HG03045 (cell line): ENCODE data around the gene NR4A1.

ENCODE experiments used
- ATAC-seq: cut with Tn5 transposase; IDR thresholded peaks from one replicate; pipeline ENCODE4 v1.9.1; 2021; ENCODE audit warnings: mild to moderate bottlenecking, moderate library complexity; ENCODE audit not compliant: unreplicated experiment

NR4A1 gene

GRCh38 chr12:52018433-52019112, 32.7 kb upstream of the NR4A1 start:
- ATAC-seq: no peak

DNA sequence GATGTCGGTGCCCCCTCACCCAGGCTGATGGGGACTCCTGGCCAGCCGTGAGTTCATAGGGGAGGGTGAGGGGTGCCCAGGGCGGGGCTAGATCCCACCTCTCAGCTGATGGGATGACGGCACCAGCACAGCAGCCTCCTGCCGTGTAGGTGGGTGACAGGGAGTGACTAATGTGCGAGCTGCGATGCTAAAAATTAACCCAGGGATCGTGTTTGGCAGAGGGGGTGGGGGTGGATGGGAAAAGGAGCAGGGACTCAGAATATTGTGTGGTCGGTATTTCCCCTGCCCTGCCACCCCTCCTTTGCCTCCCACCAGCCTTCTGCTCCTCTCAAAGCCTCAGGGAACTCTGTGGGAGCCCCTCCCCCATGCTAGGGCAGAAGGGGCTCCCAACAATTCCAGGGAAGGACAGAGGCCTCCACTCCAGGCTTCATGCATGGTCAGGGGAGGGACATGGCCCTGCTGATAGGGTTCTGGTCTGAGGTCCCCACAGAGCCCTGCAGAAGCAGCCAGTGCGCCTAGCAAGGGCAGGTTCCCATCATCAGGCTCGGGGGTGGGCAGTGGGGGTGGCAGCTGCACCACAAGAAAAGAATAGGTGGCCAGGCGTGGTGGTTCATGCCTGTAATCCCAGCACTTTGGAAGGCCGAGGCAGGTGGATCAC, 32.0 kb upstream of the NR4A1 start:
- no peak for ATAC-seq

DNA sequence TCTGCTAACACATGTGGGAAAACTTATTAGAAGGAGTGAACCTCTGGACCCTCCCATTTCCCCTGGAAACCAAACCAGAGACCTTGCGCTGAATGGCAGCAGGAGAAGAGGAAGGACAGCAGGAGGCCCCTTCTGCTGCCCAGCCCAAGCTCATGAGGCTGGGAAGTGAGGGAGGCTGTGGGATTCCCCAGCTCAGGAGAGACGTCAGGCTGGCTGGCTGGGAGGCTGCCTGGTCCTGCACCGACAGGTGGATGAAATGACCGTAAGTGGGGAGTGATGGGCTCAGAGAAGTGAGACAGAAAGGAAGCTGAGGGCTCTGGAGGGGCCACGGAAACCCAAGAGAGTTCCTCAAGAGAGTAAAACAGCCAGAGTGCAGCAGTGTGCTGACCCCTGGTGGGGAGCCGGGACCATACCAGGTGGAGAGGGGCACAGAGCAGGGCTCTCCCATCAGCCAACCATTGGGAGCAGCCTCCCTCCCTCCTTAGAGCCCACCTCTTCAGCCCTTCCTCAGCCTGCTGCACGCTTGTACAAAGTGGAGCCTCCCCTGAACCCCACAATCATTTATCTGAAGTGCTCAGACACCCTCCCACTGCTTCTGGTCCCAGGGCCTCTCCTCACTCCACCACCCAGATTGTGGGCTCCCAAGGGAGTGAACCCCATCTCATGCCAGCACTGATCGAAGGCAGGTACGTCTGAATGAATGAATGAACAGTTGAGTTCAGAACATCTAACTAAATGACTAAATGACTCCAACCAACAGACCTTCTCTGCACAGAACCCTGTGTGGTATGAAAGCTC, 30.5 kb upstream of the NR4A1 start:
- ATAC-seq: no peak

- ATAC-seq: peak; percentile 9
Observed at GRCh38 chr12:52022841-52023181, 28.4 kb upstream of the NR4A1 start.

GRCh38 chr12:52023182-52023975, 27.9 kb upstream of the NR4A1 start:
- peak; percentile 60 for ATAC-seq

DNA sequence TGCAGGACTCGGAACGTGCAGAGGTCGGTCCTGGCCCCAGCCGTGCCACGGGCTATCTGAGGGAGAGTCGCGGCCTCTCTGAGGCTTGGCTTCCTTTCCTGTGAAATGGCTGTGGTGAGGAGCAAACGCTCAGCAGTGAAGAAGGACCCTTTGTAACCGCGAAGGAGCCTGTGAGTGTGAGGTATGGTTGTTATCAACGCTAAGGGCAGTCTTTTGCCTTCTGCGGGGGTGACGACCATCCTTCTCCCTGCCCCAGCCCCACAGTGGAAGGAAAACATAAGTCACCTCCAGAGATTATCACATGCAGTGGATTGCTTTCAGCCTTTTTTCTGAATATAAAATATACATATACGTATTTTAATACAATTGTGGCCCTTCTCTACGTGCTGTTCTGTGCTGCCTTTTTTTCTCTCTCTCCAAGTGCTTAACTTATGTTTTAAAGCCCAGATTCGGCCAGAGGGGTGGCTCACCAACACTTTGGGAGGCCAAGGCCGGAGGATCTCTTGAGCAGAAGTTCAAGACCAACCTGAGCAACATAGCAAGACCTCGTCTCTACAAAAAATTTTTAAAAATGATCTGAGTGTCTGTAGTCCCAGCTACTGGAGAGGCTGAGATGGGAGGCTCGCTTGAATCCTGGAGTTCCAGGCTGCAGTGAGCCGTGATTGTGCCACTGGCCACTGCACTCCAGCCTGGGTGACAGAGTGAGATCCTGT, 27.1 kb upstream of the NR4A1 start:
- ATAC-seq: no peak

DNA sequence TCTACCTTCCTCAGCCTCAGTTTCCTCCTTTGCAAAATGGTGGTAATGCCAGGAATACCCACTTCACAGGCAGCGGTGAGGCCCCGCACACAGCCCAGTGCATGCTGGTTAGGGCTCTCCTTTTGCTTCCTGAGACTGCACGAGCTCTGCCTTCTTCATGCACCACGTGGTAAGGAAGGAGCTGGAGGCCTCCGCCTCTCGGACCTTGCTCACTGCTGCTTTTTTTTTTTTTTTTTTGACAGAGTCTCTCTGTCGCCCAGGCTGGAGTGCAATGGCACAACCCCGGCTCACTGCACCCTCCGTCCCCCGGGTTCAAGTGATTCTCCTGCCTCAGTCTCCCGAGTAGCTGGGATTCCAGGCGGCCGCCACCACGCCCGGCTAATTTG, 26.4 kb upstream of the NR4A1 start:
- ATAC-seq: no peak

DNA sequence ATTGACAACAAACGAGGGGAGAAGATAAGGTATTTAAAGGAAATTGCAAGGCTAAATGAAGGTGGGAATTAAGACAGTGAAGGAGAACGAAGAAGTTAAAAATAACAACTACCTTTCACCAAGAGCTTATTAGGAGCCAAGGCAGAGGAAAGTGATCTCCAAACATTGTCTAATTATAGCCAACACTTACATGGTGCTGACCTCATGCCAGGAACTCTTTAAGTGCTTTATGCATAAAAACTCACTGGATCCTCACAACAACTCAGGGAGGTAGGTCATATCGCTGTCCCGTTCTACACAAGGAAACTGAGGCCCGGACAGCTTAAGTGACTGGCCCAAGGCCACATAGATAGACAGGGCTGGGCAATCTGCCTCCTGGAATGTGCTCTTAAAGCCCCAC, 25.0 kb upstream of the NR4A1 start:
- ATAC-seq: no peak

GRCh38 chr12:52027085-52027843, 24.0 kb upstream of the NR4A1 start:
- no peak for ATAC-seq

- ATAC-seq: no peak
Observed at GRCh38 chr12:52029685-52030084, 21.6 kb upstream of the NR4A1 start.

DNA sequence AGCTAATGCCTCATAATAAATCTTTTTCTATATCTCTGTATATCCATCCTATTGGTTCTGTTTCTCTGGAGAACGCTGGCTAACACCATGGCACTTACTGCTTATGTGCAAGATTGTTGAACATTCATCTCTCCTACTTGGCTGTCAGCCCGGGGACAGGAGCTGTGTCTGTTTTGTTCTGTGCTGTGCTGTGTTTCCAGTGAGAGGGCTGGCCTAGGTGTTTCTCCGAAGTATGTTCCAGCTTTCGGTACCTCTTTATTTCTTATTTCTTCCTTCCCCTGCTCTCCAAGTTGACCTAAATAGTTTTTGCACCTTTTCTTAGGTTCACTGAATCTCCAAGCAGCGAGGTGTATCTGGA, 18.8 kb upstream of the NR4A1 start:
- ATAC-seq: no peak

- peak; percentile 96 for ATAC-seq
Observed at GRCh38 chr12:52032804-52033445, 18.3 kb upstream of the NR4A1 start.

GRCh38 chr12:52033446-52034140, 17.6 kb upstream of the NR4A1 start:
- ATAC-seq: no peak

GRCh38 chr12:52035190-52035589, 16.1 kb upstream of the NR4A1 start:
- ATAC-seq: no peak

GRCh38 chr12:52035926-52036325, 15.3 kb upstream of the NR4A1 start:
- ATAC-seq: no peak

DNA sequence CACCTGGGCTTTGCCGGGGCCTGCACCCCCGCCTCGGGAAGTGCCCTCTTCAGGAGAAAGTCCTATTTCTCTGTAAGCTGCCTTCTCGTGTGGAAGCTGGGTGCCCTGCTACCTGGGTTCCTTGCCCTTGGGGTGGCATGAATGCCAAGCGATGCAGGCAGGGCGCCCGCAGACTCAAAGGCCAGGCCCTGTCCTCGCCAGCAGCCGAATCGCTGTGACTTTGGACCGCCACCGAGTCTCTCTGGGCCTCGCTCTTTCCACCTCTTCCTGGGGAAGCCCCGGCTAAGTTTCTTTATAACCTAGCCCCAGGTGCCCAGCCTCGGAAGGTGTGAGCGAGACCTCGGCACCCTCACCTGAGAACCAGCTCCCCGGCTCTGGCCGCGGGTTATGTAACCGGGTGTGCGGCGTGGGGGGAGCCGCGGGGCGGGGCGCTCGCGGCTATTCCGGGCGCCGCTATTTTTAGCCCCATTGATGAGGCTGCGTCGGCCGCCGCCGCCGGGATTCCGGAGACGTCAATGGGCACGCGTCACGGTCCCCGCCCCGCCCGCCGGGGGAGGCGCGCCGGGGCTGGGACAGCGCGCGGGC, 14.6 kb upstream of the NR4A1 start:
- ATAC-seq: no peak

- ATAC-seq: no peak
Observed at GRCh38 chr12:52037248-52037861, 13.9 kb upstream of the NR4A1 start.

- no peak for ATAC-seq
Observed at GRCh38 chr12:52038447-52038846, 12.8 kb upstream of the NR4A1 start.
